Stimulated activated CD4-positive, alpha-beta T cell treated with anti-CD3 and anti-CD28 coated beads, TNF-alpha, amount 100 ng/mL, for 1 hour (primary cell): Measurements from ENCODE around the gene ANKRD28.

Experiments
- DNase-seq, 3 donors: peaks; one replicate each; pipeline ENCODE4 v3.0.0-alpha.2; 2020; ENCODE audit warnings: low read depth in 3 of 3, low spot score in 1 of 3

ANKRD28 gene

GRCh38 chr3:15726043-15726442 is 71.7 kb downstream of the ANKRD28 start:
- no peak for DNase-seq

- no peak for DNase-seq
Observed at GRCh38 chr3:15724446-15724845, 73.3 kb downstream of the ANKRD28 start.

- DNase-seq, result no peak
Observed at GRCh38 chr3:15723624-15723884, 74.2 kb downstream of the ANKRD28 start.

GRCh38 chr3:15722877-15723623 is 74.7 kb downstream of the ANKRD28 start:
- no peak for DNase-seq

- DNase-seq, result no peak
Observed at GRCh38 chr3:15716178-15716577, 81.6 kb downstream of the ANKRD28 start.

GRCh38 chr3:15714448-15714847 is 83.3 kb downstream of the ANKRD28 start:
- DNase-seq, result no peak

GRCh38 chr3:15713364-15713763 is 84.4 kb downstream of the ANKRD28 start:
- no peak for DNase-seq

GRCh38 chr3:15711281-15711680 is 86.5 kb downstream of the ANKRD28 start:
- no peak for DNase-seq

- no peak for DNase-seq
Observed at GRCh38 chr3:15708882-15709677, 88.7 kb downstream of the ANKRD28 start.

GRCh38 chr3:15707779-15708178 is 90.0 kb downstream of the ANKRD28 start:
- DNase-seq, result no peak

GRCh38 chr3:15703346-15703745 is 94.4 kb downstream of the ANKRD28 start:
- no peak for DNase-seq

- no peak for DNase-seq
Observed at GRCh38 chr3:15694628-15695027, 103.2 kb downstream of the ANKRD28 start.

- DNase-seq, result no peak
Observed at GRCh38 chr3:15693355-15693754, 104.4 kb downstream of the ANKRD28 start.

- no peak for DNase-seq
Observed at GRCh38 chr3:15690748-15691147, 107.0 kb downstream of the ANKRD28 start.

- no peak for DNase-seq
Observed at GRCh38 chr3:15690230-15690629, 107.5 kb downstream of the ANKRD28 start.

GRCh38 chr3:15685927-15686326 is 111.9 kb downstream of the ANKRD28 start:
- DNase-seq, result no peak

- no peak for DNase-seq
Observed at GRCh38 chr3:15683253-15683652, 114.5 kb downstream of the ANKRD28 start.

GRCh38 chr3:15682561-15683185 is 115.1 kb downstream of the ANKRD28 start:
- DNase-seq, result no peak

- no peak for DNase-seq
Observed at GRCh38 chr3:15681668-15682067, 116.1 kb downstream of the ANKRD28 start.

GRCh38 chr3:15679306-15679705 is 118.5 kb downstream of the ANKRD28 start:
- no peak for DNase-seq

GRCh38 chr3:15676259-15676658 is 121.5 kb downstream of the ANKRD28 start:
- DNase-seq, result no peak

- DNase-seq, result no peak
Observed at GRCh38 chr3:15673536-15673935, 124.2 kb downstream of the ANKRD28 start.
